ENCODE results near the gene PHTF2. TPM values are rescaled to one million over a fixed set of nuclear protein-coding genes. Genes with fewer than 3 reads are reported as not detected.

PHTF2 gene
- total RNA-seq, 4 donors from 2014 or later: 14.5 to 28.6 (median 24.1) TPM

GRCh38 chr7:77958436-77958835 is 159.9 kb downstream of the PHTF2 start:
- in situ Hi-C loops (cut with MboI; ENCODE audit: low pct_ligation_motif_present in 1 of 4, low pct_unique_long_range_greater_than_20kb in 1 of 4, low sequenced_read_pairs in 3 of 4) (no loop called here), intact Hi-C loops (cut with DNase I; ENCODE audit: low total_unique reads) (no loop called here)
- no peaks in the 10 kb centered on the region for H3K27me3 ChIP-seq
- H3K4me1 ChIP-seq: peaks cover 0 to 12% (median 2%) of the 10 kb centered on the region in 4 donors
- WGBS, 2 donors (ENCODE audit: low coverage in 1 of 2): 92 to 95% methylated on average over 2 of the region's 2 CpGs
- no peak for TF ChIP-seq POLR2AphosphoS5 (IDR thresholded peaks at IDR 0.05)
- no peak for TF ChIP-seq POLR2A (IDR thresholded peaks at IDR 0.05)
- no peak for TF ChIP-seq CTCF (IDR thresholded peaks at IDR 0.05)
- TF ChIP-seq EP300 (IDR thresholded peaks at IDR 0.05; ENCODE audit: low read depth): no peak
- no peak for DNase-seq
- H3K4me3 ChIP-seq: no peak overlapping the region
- peaks cover 0 to 4% (median 0%) of the 10 kb centered on the region in 4 donors for H3K36me3 ChIP-seq
- no peaks in the 10 kb centered on the region for H3K9me3 ChIP-seq
- peak overlapping the region in 3 of 4 donors; percentile 21 to 53 (median 47) for H3K27ac ChIP-seq

GRCh38 chr7:77959080-77959479 is 160.5 kb downstream of the PHTF2 start:
- TF ChIP-seq CTCF (IDR thresholded peaks at IDR 0.05): no peak

GRCh38 chr7:77960336-77960735 is 161.8 kb downstream of the PHTF2 start:
- no peak overlapping the region for H3K27ac ChIP-seq
- intact Hi-C loops (cut with DNase I; ENCODE audit: low total_unique reads) (no loop called here), in situ Hi-C loops (cut with MboI; ENCODE audit: low pct_ligation_motif_present in 1 of 4, low pct_unique_long_range_greater_than_20kb in 1 of 4, low sequenced_read_pairs in 3 of 4) (no loop called here)
- DNase-seq: no peak
- no peak overlapping the region for H3K4me3 ChIP-seq
- TF ChIP-seq CTCF (IDR thresholded peaks at IDR 0.05) (no peak), POLR2A (IDR thresholded peaks at IDR 0.05) (no peak), POLR2AphosphoS5 (IDR thresholded peaks at IDR 0.05) (no peak), EP300 (IDR thresholded peaks at IDR 0.05; ENCODE audit: low read depth) (no peak)
- 68 to 80% methylated on average over 2 of the region's 2 CpGs for WGBS, 2 donors (ENCODE audit: low coverage in 1 of 2)
- H3K27me3 ChIP-seq: no peaks in the 10 kb centered on the region
- no peaks in the 10 kb centered on the region for H3K9me3 ChIP-seq
- H3K36me3 ChIP-seq: no peaks in the 10 kb centered on the region
- H3K4me1 ChIP-seq: peaks cover 0 to 12% (median 2%) of the 10 kb centered on the region in 4 donors

More at GRCh38 chr7:77959080-77959479, 160.5 kb downstream of the PHTF2 start:
- in situ Hi-C loops (cut with MboI; ENCODE audit: low pct_ligation_motif_present in 1 of 4, low pct_unique_long_range_greater_than_20kb in 1 of 4, low sequenced_read_pairs in 3 of 4): no loop called here
- Histone ChIP-seq H3K27ac (peak overlapping the region in 3 of 4 donors; percentile 21 to 53 (median 47)), H3K36me3 (peaks cover 0 to under 1% (median 0%) of the 10 kb centered on the region in 4 donors), H3K4me1 (peaks cover 0 to 12% (median 2%) of the 10 kb centered on the region in 4 donors), H3K27me3 (no peaks in the 10 kb centered on the region), H3K9me3 (no peaks in the 10 kb centered on the region), H3K4me3 (no peak overlapping the region)
- no peak for DNase-seq
- 48 to 68% methylated on average over 2 of the region's 2 CpGs for WGBS, 2 donors (ENCODE audit: low coverage in 1 of 2)
- intact Hi-C loops (cut with DNase I; ENCODE audit: low total_unique reads): no loop called here

GRCh38 chr7:77967429-77967828 is 168.9 kb downstream of the PHTF2 start:
- Histone ChIP-seq H3K4me1 (no peaks in the 10 kb centered on the region), H3K9me3 (no peaks in the 10 kb centered on the region), H3K36me3 (no peaks in the 10 kb centered on the region), H3K27ac (no peak overlapping the region), H3K27me3 (no peaks in the 10 kb centered on the region), H3K4me3 (no peak overlapping the region)
- in situ Hi-C loops (cut with MboI; ENCODE audit: low pct_ligation_motif_present in 1 of 4, low pct_unique_long_range_greater_than_20kb in 1 of 4, low sequenced_read_pairs in 3 of 4) (no loop called here), intact Hi-C loops (cut with DNase I; ENCODE audit: low total_unique reads) (no loop called here)
- no peak for DNase-seq
- TF ChIP-seq CTCF (IDR thresholded peaks at IDR 0.05) (no peak), POLR2AphosphoS5 (IDR thresholded peaks at IDR 0.05) (no peak), EP300 (IDR thresholded peaks at IDR 0.05; ENCODE audit: low read depth) (no peak), POLR2A (IDR thresholded peaks at IDR 0.05) (no peak)

Measured in transverse colon (tissue), 4 donors.